LNCaP clone FGC (cell line): ENCODE data around the gene SLC16A5.

Experiments used
- DNase-seq: peaks from one replicate; pipeline ENCODE4 v3.0.0-alpha.2; 2011; ENCODE audit warnings: low read depth
- H3K4me3 ChIP-seq: 2 replicates; pipeline ENCODE4 v1.5.1; 2011; ENCODE audit warnings: mild to moderate bottlenecking, low read depth, low read length, control low read depth
- CTCF ChIP-seq: IDR thresholded peaks from 2 replicates; pipeline ENCODE4 v1.5.1; 2012; ENCODE audit warnings: mild to moderate bottlenecking; ENCODE audit not compliant: control insufficient read depth, insufficient read depth; ENCODE audit errors: extremely low read depth

SLC16A5 gene

GRCh38 chr17:75047398-75048098 is 40.2 kb upstream of the SLC16A5 start:
- no peak for DNase-seq
- no peak for TF ChIP-seq CTCF
- peak overlapping the region; percentile 95 for H3K4me3 ChIP-seq

GRCh38 chr17:75048249-75048878 is 39.4 kb upstream of the SLC16A5 start:
- peak overlapping the region; percentile 95 for H3K4me3 ChIP-seq
- DNase-seq = no peak
- no peak for TF ChIP-seq CTCF

- no peak for TF ChIP-seq CTCF
- H3K4me3 ChIP-seq = no peak overlapping the region
- DNase-seq = no peak
Observed at GRCh38 chr17:75049057-75049456, 38.7 kb upstream of the SLC16A5 start.

GRCh38 chr17:75049706-75050105 is 38.0 kb upstream of the SLC16A5 start:
- no peak overlapping the region for H3K4me3 ChIP-seq
- no peak for DNase-seq
- no peak for TF ChIP-seq CTCF

GRCh38 chr17:75051941-75052340 is 35.8 kb upstream of the SLC16A5 start:
- DNase-seq = no peak
- no peak for TF ChIP-seq CTCF
- no peak overlapping the region for H3K4me3 ChIP-seq

- H3K4me3 ChIP-seq = no peak overlapping the region
- no peak for DNase-seq
- peak; percentile 54 for TF ChIP-seq CTCF
Observed at GRCh38 chr17:75059369-75060345, 28.1 kb upstream of the SLC16A5 start.
